Trophoblast cell (in vitro differentiated cells and primary cell): ENCODE data around the gene TP53BP1. TPM values are rescaled to one million over a fixed set of nuclear protein-coding genes. Genes with fewer than 3 reads are reported as not detected.

ENCODE experiments used
- DNase-seq, 2 donors: peaks; one replicate each; pipeline ENCODE4 v3.0.0-alpha.2; 2016
- H2AFZ ChIP-seq: 2 replicates; pipeline ENCODE4 v1.6.1; 2013; ENCODE audit warnings: low read length, moderate library complexity, mild to moderate bottlenecking; ENCODE audit not compliant: insufficient read depth, poor library complexity
- H2AK5ac ChIP-seq: 2 replicates; pipeline ENCODE4 v1.6.1; 2013; ENCODE audit warnings: mild to moderate bottlenecking, low read length
- H2BK120ac ChIP-seq: 2 replicates; pipeline ENCODE4 v1.6.1; 2013; ENCODE audit warnings: low read length, mild to moderate bottlenecking, moderate library complexity; ENCODE audit not compliant: insufficient read depth, poor library complexity
- H2BK12ac ChIP-seq: 2 replicates; pipeline ENCODE4 v1.6.1; 2013; ENCODE audit warnings: mild to moderate bottlenecking, low read length, moderate library complexity
- H2BK5ac ChIP-seq: 2 replicates; pipeline ENCODE4 v1.6.1; 2013; ENCODE audit warnings: low read length, low read depth, moderate library complexity, mild to moderate bottlenecking; ENCODE audit not compliant: poor library complexity
- H3K14ac ChIP-seq: 2 replicates; pipeline ENCODE4 v1.6.1; 2013; ENCODE audit warnings: mild to moderate bottlenecking, low read length
- H3K18ac ChIP-seq: 2 replicates; pipeline ENCODE4 v1.6.1; 2013; ENCODE audit warnings: mild to moderate bottlenecking, low read length
- H3K23ac ChIP-seq: 2 replicates; pipeline ENCODE4 v1.6.1; 2013; ENCODE audit warnings: low read length
- H3K27ac ChIP-seq: 2 replicates; pipeline ENCODE4 v1.5.1; 2013; ENCODE audit warnings: low read depth, mild to moderate bottlenecking, inconsistent platforms, low read length, moderate library complexity
- H3K27me3 ChIP-seq: 2 replicates; pipeline ENCODE4 v1.6.1; 2013; ENCODE audit warnings: inconsistent platforms, mild to moderate bottlenecking, low read length, moderate library complexity; ENCODE audit not compliant: insufficient read depth
- H3K36me3 ChIP-seq, 2 experiments: 1 replicate in 1 of 2; 2 replicates in 1 of 2; pipeline ENCODE4 v1.6.1; 2013; ENCODE audit warnings: low read length in 2 of 2, mild to moderate bottlenecking in 2 of 2, moderate library complexity in 1 of 2; ENCODE audit not compliant: insufficient read depth in 2 of 2, control insufficient read depth in 1 of 2
- H3K4ac ChIP-seq: 2 replicates; pipeline ENCODE4 v1.6.1; 2013; ENCODE audit warnings: low read depth, mild to moderate bottlenecking, low read length, moderate library complexity
- H3K4me1 ChIP-seq, 2 experiments: 1 replicate in 1 of 2; 2 replicates in 1 of 2; pipeline ENCODE4 v1.6.1; 2013; ENCODE audit warnings: low read length in 2 of 2, mild to moderate bottlenecking in 2 of 2, moderate library complexity in 1 of 2; ENCODE audit not compliant: insufficient read depth in 2 of 2, control insufficient read depth in 1 of 2
- H3K4me2 ChIP-seq: 2 replicates; pipeline ENCODE4 v1.6.1; 2013; ENCODE audit warnings: inconsistent platforms, mild to moderate bottlenecking, low read length, moderate library complexity
- H3K4me3 ChIP-seq: 2 replicates; pipeline ENCODE4 v1.5.1; 2013; ENCODE audit warnings: mild to moderate bottlenecking, low read depth, low read length, inconsistent platforms
- H3K79me1 ChIP-seq: one replicate; pipeline ENCODE4 v1.6.1; 2013; ENCODE audit warnings: low read length
- H3K79me2 ChIP-seq: 2 replicates; pipeline ENCODE4 v1.6.1; 2013; ENCODE audit warnings: low read length, mild to moderate bottlenecking; ENCODE audit not compliant: control insufficient read depth, insufficient read depth, poor library complexity
- H3K9ac ChIP-seq: 2 replicates; pipeline ENCODE4 v1.6.1; 2013; ENCODE audit warnings: mild to moderate bottlenecking, low read length
- H3K9me3 ChIP-seq: 2 replicates; pipeline ENCODE4 v1.6.1; 2013; ENCODE audit warnings: low read depth, mild to moderate bottlenecking, control low read depth, inconsistent platforms, low read length; ENCODE audit not compliant: insufficient read depth
- H4K12ac ChIP-seq: 2 replicates; pipeline ENCODE4 v1.6.1; 2013; ENCODE audit warnings: low read depth, mild to moderate bottlenecking, low read length, moderate library complexity
- H4K8ac ChIP-seq: 2 replicates; pipeline ENCODE4 v1.6.1; 2013; ENCODE audit warnings: low read depth, mild to moderate bottlenecking, low read length, moderate library complexity
- H4K91ac ChIP-seq: one replicate; pipeline ENCODE4 v1.6.1; 2013; ENCODE audit warnings: low read depth, mild to moderate bottlenecking, low read length, moderate library complexity
- WGBS: extraction: QIAGEN DNeasy Blood & Tissue Kit; methylation state at CpG from one replicate; pipeline ENCODE4 v1.1.7; 2013; ENCODE audit warnings: missing lambda C conversion rate; ENCODE audit not compliant: insufficient read length, insufficient coverage; ENCODE audit errors: extremely low coverage; 5-methylcytosine and 5-hydroxymethylcytosine counted together
- polyA plus RNA-seq: library from polyadenylated mRNA; stranded (reverse); fragments of 200-250 nt; gene quantifications from 2 replicates; pipeline ENCODE4 v1.2.3, GENCODE V29; 2013

Gene TP53BP1
- polyA plus RNA-seq = 22.8 TPM in 2 replicates

GRCh38 chr15:43492673-43493601 is at the start of gene TP53BP1:
Gene TP53BP1 (minus strand): TSS chr15:43493156. CDS start chr15:43493043, 113 bp downstream.
- WGBS = no CpG with 5 or more reads among the region's 54 CpGs
- Histone ChIP-seq H3K4ac (peak within 1 kb of the TSS; percentile 47), H2BK120ac (peak within 1 kb of the TSS; percentile 78), H3K79me1 (peaks cover 3% of the 10 kb centered on the region), H3K9me3 (no peaks in the 10 kb centered on the region), H2BK12ac (no peak within 1 kb of the TSS), H2AK5ac (no peak within 1 kb of the TSS), H3K14ac (peak within 1 kb of the TSS; percentile 90), H2BK5ac (peak within 1 kb of the TSS; percentile 58), H3K27ac (peak within 1 kb of the TSS; percentile 66), H3K79me2 (no peaks in the 10 kb centered on the region), H4K91ac (peak within 1 kb of the TSS; percentile 60), H3K4me2 (peak within 1 kb of the TSS; percentile 97), H4K12ac (peak within 1 kb of the TSS; percentile 78), H3K9ac (peak within 1 kb of the TSS; percentile 96), H3K27me3 (no peaks in the 10 kb centered on the region), H3K36me3 (peaks cover 4 to 10% of the 10 kb centered on the region in 2 experiments), H3K23ac (no peak within 1 kb of the TSS), H3K4me1 (no peaks in the 10 kb centered on the region), H2AFZ (peak within 1 kb of the TSS; percentile 90), H3K4me3 (peak within 1 kb of the TSS; percentile 100), H4K8ac (peak within 1 kb of the TSS; percentile 93), H3K18ac (peak within 1 kb of the TSS; percentile 86)
- peak; percentile 99 for DNase-seq

- H3K18ac ChIP-seq = no peak overlapping the region
- H3K4me3 ChIP-seq = no peak overlapping the region
- no peaks in the 10 kb centered on the region for H3K9me3 ChIP-seq
- no peak overlapping the region for H2AK5ac ChIP-seq
- no peak overlapping the region for H4K12ac ChIP-seq
- no peak overlapping the region for H3K4ac ChIP-seq
- H3K27me3 ChIP-seq = no peaks in the 10 kb centered on the region
- no peak overlapping the region for H3K14ac ChIP-seq
- no peak overlapping the region for H3K9ac ChIP-seq
- no peak overlapping the region for H2AFZ ChIP-seq
- no peaks in the 10 kb centered on the region for H3K36me3 ChIP-seq
- no peak overlapping the region for H4K91ac ChIP-seq
- DNase-seq = peak; percentile 11 to 65
- no peaks in the 10 kb centered on the region for H3K79me1 ChIP-seq
- H2BK5ac ChIP-seq = no peak overlapping the region
- H3K79me2 ChIP-seq = no peaks in the 10 kb centered on the region
- H4K8ac ChIP-seq = no peak overlapping the region
- no peak overlapping the region for H3K4me2 ChIP-seq
- no peak overlapping the region for H3K27ac ChIP-seq
- H3K23ac ChIP-seq = no peak overlapping the region
- H2BK12ac ChIP-seq = no peak overlapping the region
- no peaks in the 10 kb centered on the region for H3K4me1 ChIP-seq
- no peak overlapping the region for H2BK120ac ChIP-seq
These were observed 48.8 kb upstream of the TP53BP1 start for GRCh38 chr15:43541785-43542184.

GRCh38 chr15:43538091-43538490 is 45.1 kb upstream of the TP53BP1 start:
- Histone ChIP-seq H4K12ac (no peak overlapping the region), H3K79me1 (no peaks in the 10 kb centered on the region), H3K4me2 (no peak overlapping the region), H3K4me3 (no peak overlapping the region), H4K91ac (no peak overlapping the region), H2AFZ (no peak overlapping the region), H3K27me3 (no peaks in the 10 kb centered on the region), H3K9ac (no peak overlapping the region), H4K8ac (no peak overlapping the region), H2BK12ac (no peak overlapping the region), H3K4ac (no peak overlapping the region), H3K18ac (no peak overlapping the region), H3K23ac (no peak overlapping the region), H3K4me1 (no peaks in the 10 kb centered on the region), H3K79me2 (no peaks in the 10 kb centered on the region), H3K9me3 (no peaks in the 10 kb centered on the region), H2BK120ac (no peak overlapping the region), H3K14ac (no peak overlapping the region), H3K36me3 (peaks cover 3 to 8% of the 10 kb centered on the region in 2 experiments), H3K27ac (no peak overlapping the region), H2BK5ac (no peak overlapping the region), H2AK5ac (no peak overlapping the region)
- DNase-seq = no peak
- WGBS = no CpG with 5 or more reads among the region's 2 CpGs

GRCh38 chr15:43534897-43535296 is 41.9 kb upstream of the TP53BP1 start:
- Histone ChIP-seq H4K91ac (no peak overlapping the region), H2AFZ (no peak overlapping the region), H3K14ac (no peak overlapping the region), H3K4ac (no peak overlapping the region), H4K8ac (no peak overlapping the region), H3K4me2 (no peak overlapping the region), H2BK120ac (no peak overlapping the region), H3K9ac (no peak overlapping the region), H3K4me1 (no peaks in the 10 kb centered on the region), H4K12ac (no peak overlapping the region), H2AK5ac (no peak overlapping the region), H3K36me3 (peaks cover 3 to 8% of the 10 kb centered on the region in 2 experiments), H3K79me1 (no peaks in the 10 kb centered on the region), H3K27ac (no peak overlapping the region), H3K79me2 (no peaks in the 10 kb centered on the region), H2BK12ac (no peak overlapping the region), H3K23ac (no peak overlapping the region), H3K4me3 (peak overlapping the region; percentile 20), H2BK5ac (no peak overlapping the region), H3K9me3 (no peaks in the 10 kb centered on the region), H3K18ac (no peak overlapping the region), H3K27me3 (no peaks in the 10 kb centered on the region)
- WGBS = no CpG with 5 or more reads among the region's 3 CpGs
- DNase-seq = no peak
